Gastroesophageal sphincter (tissue), 3 donors: ENCODE data around the gene RASGRP1.

ENCODE experiments used
- CTCF ChIP-seq, 4 experiments: fragments of 200-600 bp in 2 of 4; fragments of 450-650 bp in 2 of 4; sonication (generic) in 1 of 4; IDR thresholded peaks; one replicate each; pipeline ENCODE4 v1.5.1; 2017 to 2019; ENCODE audit warnings: antibody characterized with exemption in 4 of 4, mild to moderate bottlenecking in 2 of 4, moderate library complexity in 2 of 4
- POLR2A ChIP-seq, 2 donors: fragments of 450-650 bp; IDR thresholded peaks; one replicate each; pipeline ENCODE4 v1.6.1; 2017; ENCODE audit warnings: antibody characterized with exemption in 2 of 2, mild to moderate bottlenecking in 2 of 2, moderate library complexity in 1 of 2
- POLR2AphosphoS5 ChIP-seq: sonication (generic); formaldehyde crosslinking; IDR thresholded peaks from one replicate; pipeline ENCODE4 v1.6.1; 2017; ENCODE audit warnings: antibody characterized with exemption

GRCh38 chr15:38534691-38535090 is 29.9 kb downstream of the RASGRP1 start:
- no peak for TF ChIP-seq POLR2AphosphoS5
- TF ChIP-seq POLR2A (IDR thresholded peaks at IDR 0.05), result no peak
- no peak for TF ChIP-seq CTCF (IDR thresholded peaks at IDR 0.05)
